GM18526 (cell line): Measurements from ENCODE around the gene C15orf62.

ENCODE experiments used
- POLR2A ChIP-seq: IDR thresholded peaks from 3 replicates; pipeline ENCODE4 v1.6.1; 2011; ENCODE audit not compliant: insufficient read length; ENCODE audit errors: extremely low read depth

Gene C15orf62

DNA sequence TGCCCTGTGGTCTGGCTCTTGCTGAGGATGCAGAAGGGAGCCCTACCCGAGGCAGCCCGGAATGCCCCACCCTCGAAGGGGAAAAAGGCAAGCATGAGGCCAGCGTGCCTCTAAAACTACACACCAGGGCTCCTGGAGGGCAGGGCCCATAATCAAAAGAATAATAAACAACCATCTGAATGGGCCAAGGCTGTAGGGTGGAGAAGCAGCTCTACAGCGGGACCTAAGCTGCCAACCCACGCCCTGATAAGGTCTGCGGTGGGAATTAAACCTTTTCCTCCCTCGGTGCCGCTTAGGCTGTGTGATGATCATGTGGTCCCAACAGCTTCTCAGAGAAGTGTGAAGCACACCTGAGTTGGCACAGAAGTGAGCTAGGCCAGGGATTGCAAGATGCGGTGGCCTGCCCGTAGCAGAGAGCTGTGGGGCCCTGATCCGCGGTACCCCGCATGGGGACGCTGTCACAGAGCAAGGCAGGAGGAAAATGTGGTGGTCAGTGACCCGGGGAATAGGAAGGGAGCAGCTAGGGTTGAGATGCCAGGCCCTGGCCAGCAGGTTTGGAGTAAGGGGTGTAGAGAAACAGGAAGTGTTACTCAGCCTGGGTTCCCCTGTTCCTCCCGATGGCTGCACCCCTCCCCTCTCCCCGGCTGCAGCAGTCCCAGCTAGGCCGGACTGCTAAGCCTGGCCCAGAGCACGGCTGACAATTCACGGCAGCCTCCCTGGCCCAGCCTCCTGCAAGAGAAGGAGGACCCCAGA lies 1.1 kb upstream of the C15orf62 start:
- no peak for TF ChIP-seq POLR2A

DNA sequence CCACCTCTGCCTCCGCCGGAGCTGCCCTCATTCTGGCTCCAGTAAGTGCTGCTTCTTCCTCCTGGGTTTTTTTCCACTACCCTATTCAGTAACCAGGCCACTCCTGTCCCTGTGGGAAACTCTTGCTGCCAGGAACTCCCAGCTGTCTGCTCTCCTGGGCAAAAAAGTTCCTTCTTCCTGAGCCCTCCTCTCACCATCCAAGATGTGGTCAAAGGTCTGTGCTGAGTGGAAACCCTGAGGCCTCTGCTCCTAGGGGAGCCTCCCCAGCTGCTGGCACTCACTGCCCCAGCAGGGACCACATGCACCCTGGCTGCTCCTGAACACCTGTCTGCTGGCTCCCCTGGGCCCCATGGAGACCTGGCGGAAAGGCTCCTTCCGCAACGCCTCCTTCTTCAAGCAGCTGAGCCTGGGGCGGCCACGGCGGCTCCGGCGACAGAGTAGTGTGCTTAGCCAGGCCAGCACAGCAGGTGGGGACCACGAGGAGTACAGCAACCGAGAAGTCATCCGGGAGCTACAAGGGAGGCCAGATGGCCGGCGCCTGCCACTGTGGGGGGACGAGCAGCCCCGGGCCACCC lies 454 bp downstream of the C15orf62 start:
- TF ChIP-seq POLR2A: no peak

DNA sequence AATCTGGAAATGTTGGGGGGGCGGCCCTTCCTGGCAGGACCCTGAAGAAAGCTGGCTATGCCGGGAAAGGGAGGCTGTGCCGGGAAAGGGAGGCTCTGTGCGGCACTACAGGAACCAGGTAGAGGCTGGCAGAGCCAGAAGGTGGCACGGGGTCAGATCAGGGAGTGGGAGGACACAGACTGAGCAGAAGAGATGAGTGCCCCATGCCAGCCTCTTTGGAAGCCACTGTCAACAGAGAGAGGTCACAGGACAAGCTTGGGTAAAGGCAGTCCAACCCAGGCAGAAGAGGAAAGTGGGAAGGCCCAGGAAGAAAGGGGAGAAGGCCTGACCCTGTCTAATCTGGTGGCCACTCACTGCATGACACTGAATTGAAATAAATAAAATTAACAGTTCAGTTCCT lies 1.5 kb downstream of the C15orf62 start:
- TF ChIP-seq POLR2A: no peak

DNA sequence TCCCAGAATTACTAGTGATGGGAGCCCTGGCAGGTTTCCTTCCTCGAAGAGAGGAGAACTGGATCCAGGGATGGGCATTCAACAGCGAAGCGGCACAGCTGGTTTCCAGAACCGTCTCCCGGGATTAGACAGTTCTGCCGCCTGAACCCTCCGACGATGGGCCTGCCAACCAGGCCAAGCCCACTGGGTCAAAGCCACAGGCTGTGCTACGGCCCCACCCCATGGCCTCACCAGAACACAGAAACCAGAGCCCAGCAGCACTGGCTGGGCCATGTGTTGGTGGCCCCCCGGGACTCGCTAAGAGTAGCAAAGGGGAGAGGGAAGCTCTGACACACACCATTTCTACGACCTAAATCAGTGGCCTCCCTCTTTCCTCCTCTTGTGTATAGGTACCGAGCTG lies 2.2 kb downstream of the C15orf62 start:
- no peak for TF ChIP-seq POLR2A

DNA sequence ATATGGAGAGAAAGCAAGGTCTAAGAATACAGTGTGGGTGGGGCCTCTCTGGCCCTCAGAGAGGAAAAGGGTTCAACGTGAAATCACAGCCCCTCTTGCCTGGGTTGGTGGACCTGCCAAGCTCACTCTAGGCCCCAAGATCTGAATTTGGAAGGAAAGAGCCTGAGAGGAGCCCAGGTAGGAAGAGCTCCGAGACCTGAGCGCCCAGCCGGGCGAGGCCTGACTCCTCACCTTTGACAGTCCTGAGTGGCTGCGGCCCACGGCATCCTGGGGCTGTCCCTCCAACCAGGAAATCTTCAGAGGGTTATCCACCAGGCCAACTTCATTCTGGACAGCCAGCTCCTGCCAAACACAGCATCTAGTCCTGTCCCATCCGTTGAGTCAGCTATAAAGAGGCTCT lies 3.7 kb downstream of the C15orf62 start:
- no peak for TF ChIP-seq POLR2A

DNA sequence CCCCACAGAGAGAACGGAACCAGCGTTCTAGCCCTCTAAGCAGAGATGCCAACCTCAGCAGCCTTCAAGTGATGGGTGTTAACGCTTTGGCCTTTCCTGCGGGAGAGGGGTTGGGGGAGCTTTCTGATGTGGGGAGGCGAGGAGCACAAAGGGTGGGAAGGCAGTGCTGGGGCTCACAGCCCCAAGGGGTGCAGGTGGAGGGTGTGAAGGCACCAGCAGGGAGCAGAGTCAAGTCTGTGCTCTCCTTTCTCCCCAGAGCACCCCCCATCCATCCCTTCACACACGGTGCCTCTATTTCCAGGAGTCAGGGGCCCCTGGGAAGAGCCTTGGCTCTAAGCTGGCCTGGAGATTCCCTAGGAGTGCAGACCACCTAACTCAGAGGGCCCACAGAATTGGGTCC lies 4.1 kb downstream of the C15orf62 start:
- TF ChIP-seq POLR2A: no peak

DNA sequence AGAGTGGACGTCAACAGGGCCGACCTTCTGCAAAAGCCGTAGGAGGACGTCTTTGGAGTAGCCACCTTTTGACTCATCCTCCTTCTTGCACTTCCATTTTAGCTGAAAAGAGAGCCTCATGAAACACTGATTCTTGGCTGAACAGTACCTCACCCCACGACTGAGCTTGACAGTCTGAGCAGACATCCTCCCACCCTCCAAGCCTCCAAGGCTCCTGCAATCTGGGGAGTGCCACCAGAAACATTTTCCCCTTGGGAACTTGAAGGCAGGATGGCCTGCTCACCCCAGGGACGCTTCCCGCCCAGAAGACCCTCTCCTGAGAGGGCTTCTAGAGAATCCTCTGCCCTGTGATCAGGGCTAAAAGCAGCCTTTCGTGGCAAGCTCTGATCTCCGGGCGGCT lies 5.2 kb downstream of the C15orf62 start:
- no peak for TF ChIP-seq POLR2A

DNA sequence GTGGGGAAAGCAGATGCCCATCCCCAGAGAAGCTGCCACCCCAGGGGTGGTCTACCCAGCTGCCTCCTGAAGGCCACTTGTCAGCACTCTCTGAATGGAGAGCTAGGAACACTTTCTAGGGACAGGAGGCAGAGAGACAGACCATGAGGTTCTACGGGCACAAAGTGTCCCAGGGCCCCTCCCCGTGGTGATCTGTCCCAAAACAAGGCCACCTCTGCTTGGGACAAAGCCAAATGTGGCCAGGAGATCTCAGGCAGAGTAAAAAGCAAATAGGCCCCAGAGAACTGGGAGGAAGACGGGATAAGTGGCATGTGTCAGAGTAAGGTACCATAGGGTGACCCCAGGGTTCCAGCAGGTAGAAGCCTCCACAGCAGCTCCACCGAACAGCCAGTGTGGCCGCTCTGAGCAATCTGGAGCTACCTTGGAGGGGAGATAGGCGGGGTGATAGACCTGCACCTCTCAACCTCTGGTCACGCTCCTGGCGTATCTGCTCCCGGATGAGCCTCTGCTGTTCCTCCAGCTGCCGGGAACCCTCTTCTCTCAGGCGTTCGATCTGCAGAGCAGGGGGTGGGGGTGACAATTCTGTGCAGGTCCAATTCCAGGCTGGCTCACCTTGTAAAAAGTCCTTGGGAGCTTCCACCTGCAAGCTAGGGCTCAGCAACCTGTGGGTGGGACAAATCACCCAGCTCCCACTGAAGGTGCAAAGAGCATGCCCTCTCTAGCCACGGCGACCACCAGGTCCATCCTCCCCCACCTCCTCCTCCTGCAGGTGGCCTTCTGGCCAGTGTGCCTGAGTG lies 6.2 kb downstream of the C15orf62 start:
- TF ChIP-seq POLR2A: no peak

DNA sequence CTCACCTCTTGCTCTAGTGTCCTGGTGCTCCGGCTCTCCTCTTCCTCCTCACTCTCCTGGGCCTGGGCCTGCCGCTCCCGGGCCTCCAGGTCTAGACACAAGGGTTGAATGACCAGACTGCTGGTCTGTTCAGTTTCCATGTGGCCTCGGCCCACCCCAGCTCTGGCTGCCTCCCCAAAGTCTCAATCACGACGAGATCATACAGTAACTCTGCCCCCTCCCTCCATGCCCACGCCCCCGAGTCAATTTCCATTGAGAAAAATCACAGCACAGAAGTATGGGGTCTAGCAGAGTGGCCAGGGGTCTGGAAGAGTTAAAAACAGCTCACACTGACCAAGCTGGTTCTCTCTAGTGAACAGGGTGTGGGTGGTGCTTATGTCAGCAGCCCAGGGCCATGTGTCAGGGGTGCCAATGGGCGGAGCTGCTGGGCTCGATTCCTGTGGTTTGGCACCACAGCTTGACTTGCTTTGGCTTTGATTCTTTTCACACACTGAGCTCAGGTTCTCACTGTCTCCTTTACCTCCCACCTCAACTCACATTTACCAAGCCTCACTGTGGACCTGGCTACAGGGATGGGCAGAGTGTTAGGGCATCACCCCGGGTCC lies 6.9 kb downstream of the C15orf62 start:
- no peak for TF ChIP-seq POLR2A

DNA sequence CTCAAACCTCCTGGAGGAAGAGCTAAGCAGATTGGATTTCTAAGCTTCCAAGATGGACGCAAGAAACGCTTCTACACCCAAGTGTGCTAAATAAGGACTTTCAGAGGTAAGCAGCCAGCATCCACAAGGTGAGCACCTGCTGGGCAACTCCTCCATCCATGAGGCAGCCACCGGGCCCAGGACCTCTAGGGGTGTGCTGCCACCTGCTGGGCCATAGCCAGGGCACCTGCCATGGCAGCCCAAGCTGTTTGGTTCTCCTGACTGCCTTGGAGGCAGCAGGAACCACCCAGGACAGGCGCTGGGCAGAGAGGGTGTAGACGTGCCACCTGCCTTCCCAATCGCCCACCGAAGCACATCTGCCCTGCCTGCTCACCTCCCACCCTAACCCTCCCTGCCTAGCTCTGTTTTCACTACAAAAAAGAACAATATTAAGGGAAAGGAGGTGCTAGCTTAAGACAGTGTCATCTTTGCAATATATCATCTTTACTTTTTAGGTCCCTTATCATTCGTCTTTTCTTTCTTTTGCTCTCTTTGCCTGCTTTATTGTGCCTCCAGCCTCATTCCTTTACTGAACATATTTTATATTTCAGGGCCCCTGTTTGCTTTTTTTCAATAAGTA lies 12.9 kb downstream of the C15orf62 start:
- no peak for TF ChIP-seq POLR2A

DNA sequence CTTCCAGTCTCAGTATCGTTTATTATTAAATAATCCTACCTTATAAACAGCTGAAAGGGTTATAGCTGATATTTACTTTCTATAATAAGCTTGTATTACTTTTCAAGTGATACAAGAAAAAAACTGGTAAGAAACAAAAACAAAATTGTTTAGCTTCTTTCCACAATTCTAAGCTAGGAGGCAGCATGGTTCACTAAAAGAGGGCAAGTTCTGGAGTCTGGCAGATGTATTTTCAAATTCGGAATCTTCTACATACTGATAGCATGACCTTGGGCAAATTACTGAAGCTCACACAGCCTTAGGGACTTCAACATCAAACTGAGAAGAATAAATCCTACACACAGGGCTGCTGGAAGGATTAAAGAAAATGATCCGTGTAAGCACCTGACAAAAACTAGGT lies 15.4 kb downstream of the C15orf62 start:
- no peak for TF ChIP-seq POLR2A

DNA sequence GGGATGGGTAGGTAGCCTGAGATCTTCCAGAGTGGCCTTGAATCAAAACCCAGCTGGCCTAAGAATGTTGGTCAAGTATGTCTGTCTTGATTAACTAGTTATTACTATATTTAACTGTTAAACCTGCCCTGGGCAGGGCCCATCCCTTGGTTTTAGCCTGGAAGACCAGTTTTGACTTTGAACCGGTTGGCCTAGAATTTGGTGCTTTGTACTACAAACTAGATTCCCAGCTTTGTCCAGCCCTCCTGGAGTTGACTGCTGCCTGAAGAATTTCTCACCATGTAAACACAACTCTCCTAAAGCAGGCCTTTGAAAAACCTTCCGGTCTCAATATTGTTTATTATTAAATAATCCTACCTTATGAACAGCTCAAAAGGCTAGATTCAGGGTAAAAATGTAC lies 16.0 kb downstream of the C15orf62 start:
- no peak for TF ChIP-seq POLR2A

DNA sequence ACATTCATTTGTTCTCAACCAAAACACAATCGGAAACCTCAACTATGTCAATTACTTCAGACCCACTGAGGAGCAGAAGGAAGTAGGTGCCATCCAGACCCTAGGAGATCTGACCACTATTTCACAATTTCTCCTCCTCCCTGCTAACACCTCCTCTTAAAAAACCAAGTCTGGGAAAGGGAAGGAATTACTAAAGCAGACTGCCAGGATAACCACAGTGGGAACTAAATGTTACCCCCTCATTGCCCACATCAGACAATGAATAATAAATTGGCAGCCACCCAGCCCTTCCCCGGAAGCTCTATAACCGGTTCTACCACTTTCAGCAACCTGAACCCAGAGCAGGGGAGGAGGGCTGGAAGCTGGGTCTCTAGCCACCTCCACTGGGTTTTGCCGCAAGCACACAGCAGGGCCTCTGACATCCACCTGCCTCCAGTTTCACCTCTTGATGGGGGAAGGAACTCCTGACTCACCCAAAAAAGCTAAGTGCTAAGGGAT lies 17.6 kb downstream of the C15orf62 start:
- no peak for TF ChIP-seq POLR2A

DNA sequence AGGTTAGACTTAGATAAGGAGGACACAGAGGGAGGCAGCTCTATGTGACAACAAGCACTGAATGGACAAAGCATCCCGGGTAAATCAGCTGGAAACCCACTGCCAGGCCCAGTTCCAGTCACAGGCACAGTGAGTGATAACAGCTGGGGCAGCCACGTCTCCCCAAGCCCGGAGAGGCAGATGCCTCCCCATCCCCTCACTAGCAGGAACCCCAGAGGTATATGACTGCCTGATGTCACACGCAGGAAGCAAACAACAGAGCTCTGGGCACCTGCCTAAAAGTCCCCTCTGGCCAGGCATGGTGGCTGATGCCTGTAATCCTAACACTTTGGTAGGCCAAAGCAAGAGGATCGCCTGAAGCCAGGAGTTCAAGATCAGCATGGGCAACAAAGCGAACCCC lies 18.2 kb downstream of the C15orf62 start:
- no peak for TF ChIP-seq POLR2A

DNA sequence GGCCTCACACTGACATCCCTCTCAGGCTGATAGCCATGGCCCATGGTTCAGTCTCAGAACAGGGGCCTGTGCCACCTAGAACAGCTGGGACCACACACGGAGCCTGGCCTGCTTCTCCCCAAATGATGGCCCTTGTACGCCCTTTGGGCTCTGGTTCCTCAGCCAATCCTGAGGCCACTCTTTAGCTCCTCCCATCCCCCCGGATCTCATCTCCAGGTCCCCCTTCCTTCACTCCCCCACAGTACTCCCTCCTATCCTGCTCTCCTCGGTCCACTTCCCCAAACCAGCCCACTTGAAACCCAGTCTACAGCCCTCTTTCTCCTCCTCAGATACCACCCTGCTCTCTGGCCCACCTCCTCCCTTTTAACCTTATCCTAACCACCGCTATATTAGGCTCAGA lies 19.3 kb downstream of the C15orf62 start:
- TF ChIP-seq POLR2A: no peak

DNA sequence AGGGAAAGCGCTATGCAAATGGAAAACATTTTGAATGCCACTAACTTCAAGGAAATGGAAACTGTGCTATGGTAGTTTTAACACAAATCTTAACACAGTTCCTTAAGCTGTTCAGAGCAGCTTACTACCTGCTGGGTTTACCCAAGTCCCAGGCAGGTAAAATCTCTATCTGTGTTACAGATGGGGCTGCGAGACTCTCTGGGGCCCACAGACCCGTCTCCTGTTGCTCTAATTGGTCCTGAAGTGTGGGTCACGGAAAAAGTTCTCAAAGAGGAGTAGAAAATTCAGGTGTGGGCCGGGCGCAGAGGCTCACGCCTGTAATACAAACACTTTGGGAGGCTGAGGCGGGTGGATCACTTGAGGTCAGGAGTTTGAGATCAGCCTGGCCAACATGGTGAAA lies 20.2 kb downstream of the C15orf62 start:
- no peak for TF ChIP-seq POLR2A

DNA sequence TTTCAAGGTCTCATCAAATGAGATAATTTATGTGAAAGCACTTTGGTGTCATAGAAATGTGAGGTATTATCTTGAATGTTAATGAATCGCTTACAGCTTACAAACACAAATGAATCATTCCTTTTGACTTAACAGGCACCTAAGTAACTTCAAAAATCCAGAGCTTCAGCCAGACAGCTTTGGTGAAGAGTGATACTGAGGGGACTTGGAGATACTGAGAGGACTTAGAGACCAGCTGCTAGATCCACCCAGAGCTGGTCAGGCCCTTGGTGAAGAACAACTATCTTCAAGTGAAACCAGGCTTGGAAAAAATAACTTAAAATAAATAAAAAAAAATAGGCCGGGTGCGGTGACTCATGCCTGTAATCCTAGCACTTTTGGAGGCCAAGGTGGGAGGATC lies 20.9 kb downstream of the C15orf62 start:
- TF ChIP-seq POLR2A: no peak
